Dedifferentiated amniotic fluid mesenchymal stem cell (primary cell): Measurements from ENCODE around the gene ZNF841.
"Not testable (repeated sequence)": the region's sequence is repeated elsewhere in the genome, so short reads cannot be mapped to it uniquely, and the experiment has no call there.

ENCODE experiments used
- DNase-seq: peaks from one replicate; pipeline ENCODE4 v3.0.0-alpha.2; 2016; ENCODE audit errors: extremely low spot score

Gene ZNF841

DNA sequence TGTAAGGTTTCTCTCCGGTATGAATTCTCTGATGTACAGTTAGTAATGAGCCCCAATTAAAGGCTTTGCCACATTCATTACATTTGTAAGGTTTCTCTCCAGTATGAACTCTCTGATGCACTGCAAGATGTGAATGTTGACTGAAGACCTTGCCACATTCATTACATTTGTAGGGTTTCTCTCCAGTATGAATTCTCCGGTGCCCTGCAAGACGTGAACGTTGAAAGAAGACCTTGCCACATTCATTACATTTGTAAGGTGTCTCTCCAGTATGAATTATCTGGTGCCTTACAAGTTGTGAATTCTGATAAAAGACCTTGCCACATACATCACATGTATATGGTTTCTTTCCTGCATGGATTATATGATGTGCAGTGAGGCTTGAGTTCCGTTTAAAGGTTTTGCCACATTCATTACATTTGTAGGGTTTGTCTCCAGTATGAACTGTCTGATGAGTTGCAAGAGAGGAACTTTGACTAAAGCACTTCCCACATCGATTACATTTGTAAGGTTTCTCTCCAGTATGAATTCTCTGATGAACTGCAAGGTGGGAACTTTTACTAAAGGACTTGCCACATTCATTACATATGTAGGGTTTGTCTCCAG, 29.2 kb downstream of the ZNF841 start:
- DNase-seq = no peak

DNA sequence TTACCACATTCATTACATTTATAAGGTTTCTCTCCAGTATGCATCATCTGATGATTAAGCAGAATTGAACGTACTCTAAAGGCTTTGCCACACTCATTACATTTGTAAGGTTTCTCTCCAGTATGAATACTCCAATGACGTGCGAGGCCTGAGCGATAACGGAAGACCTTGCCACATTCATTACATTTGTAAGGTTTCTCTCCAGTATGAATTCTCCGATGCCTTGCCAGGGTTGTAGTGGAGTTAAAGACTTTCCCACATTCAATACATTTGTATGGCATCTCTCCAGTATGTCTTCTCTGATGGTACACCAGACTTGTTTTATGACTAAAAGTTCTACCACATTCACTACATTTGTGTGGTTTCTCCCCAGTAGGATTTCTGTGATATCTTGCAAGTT, 30.2 kb downstream of the ZNF841 start:
- no peak for DNase-seq

DNA sequence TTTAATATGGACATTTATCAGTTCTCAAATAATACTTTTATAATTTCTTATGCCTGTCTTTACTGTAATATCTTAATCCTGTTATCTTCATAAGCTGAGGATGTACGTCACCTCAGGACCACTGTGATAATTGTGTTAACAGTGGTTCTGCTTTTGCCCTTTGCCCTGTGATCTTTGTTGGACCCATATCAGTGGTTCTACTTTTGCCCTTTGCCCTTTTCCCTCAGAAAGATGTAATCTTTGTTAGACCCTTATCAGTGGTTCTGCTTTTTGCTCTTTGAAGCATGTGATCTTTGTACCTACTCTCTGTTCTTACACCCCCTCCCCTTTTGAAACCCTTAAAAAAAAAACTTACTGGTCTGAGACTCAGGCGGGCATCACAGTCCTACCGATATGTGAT, 39.1 kb downstream of the ZNF841 start:
- not testable (repeated sequence) for DNase-seq

DNA sequence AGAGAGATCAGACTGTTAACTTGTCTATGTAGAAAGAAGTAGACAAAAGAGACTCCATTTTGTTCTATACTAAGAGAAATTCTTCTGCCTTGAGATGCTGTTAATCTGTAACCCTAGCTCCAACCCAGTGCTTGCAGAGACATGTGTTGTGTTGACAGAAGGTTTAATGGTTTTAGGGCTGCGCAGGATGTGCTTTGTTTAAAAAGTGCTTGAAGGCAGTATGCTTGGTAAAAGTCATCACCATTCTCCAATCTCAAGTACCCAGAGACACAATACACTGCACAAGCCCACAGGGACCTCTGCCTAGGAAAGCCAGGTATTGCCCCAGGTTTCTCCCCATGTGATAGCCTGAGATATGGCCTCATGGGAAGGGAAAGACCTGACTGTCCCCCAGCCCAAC, 43.8 kb downstream of the ZNF841 start:
- not testable (repeated sequence) for DNase-seq

DNA sequence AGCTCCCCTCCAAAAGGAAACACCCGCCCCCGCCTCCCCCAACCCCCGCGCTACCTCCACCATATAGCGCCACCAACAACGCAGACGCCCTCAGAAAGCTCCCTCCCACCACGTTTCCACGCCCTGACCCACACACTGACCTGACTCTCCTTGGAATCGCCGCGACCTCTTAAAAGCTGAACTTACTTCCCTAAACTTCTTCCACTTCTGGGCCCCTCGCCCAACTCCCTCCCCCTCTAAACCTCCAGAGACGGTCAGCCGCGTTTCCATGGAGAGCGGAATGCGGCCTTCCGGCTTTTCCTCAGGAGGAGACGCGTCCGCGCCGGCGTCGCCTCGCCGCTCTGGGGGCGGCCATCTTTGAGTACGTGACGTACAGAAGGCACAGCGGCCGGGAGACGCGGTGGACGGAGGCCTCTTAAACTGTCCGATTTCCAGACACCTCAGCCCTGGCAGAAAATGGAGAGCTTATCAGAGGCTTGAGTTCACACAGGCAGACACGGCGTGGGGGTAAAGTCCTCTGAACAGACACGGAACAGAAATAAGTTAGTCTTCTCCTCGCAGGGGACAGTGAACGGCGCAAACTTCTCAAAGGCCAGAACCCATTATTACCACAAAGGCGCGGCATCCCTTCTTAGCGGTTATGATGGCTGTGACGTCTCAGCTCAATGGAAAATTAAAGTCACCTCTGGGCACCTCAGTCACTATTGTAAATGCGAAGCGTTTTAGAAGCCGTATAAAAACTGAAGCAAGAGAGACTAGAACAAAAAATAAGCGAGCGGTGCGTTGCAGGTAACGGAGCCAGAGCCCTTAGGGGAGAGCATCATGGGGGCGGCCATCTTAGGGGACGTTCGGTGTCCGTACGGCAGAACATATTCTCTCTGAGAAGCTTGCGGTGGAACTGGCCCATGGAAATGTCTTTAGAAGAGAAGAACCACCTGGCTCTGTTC, 46.7 kb downstream of the ZNF841 start, which contains the start of gene ZNF432:
Gene ZNF432, minus strand, starts transcription at position 284 of the 947 bp plus-strand sequence. CDS start 1,970 bp downstream, outside the sequence.
- DNase-seq = peak; percentile 85

DNA sequence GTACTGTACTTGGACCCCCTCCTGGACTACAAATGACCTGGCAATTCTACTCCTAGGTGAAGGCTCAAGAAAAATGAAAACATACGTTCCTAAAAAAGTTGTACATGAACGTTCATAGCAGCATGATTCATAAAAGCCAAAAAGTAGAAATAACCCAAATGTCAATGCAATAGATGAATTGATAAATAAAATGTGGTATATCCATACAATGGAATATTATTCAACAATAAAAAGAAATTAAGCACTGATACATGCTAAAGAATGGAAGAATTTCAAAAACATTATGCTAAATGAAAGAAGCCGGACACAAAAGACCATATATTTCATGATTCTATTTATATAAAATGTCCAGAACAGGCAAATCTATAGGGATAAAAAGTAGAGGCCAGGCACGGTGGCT, 56.4 kb downstream of the ZNF841 start:
- no peak for DNase-seq

DNA sequence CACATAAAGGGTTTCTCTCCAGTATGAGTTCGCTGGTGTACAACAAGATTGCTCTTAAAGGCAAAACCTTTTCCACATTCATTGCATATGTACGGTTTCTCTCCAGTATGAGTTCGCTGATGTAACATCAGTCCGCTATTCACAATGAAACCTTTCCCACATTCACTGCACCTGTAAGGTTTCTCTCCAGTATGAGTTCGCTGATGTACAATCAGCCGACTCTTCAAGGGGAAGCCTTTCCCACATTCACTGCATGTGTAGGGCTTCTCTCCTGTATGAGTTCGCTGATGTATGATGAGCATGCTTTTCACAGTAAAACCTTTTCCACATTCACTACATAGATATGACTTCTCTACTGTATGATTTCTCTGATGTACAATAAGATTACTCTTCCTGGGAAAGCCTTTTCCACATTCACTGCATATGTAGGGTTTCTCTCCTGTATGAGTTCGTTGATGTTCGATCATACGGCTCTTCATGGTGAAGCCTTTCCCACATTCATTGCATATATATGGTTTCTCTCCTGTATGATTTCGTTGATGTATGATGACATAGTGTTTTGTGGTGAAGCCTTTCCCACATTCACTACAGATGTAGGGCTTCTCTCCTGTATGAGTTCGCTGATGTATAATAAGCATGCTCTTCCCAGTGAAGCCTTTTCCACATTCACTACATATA, 61.4 kb downstream of the ZNF841 start:
- DNase-seq = no peak

DNA sequence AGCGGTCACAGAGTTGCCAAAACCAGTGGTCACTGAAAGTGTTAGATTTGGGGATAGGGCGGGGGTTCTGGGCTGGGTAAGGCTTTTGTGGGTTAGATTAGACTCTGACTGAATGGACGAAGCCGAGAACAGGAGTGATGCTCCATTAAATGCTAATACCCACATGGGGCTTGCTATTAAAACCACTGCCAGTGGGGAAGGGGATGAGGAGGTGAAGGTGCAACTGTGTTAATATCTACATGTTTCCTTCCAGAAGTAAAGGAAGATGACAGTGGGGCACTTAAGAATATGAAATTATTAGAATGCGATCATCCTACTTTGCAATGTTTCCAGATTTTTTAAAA, 66.8 kb downstream of the ZNF841 start:
- no peak for DNase-seq

DNA sequence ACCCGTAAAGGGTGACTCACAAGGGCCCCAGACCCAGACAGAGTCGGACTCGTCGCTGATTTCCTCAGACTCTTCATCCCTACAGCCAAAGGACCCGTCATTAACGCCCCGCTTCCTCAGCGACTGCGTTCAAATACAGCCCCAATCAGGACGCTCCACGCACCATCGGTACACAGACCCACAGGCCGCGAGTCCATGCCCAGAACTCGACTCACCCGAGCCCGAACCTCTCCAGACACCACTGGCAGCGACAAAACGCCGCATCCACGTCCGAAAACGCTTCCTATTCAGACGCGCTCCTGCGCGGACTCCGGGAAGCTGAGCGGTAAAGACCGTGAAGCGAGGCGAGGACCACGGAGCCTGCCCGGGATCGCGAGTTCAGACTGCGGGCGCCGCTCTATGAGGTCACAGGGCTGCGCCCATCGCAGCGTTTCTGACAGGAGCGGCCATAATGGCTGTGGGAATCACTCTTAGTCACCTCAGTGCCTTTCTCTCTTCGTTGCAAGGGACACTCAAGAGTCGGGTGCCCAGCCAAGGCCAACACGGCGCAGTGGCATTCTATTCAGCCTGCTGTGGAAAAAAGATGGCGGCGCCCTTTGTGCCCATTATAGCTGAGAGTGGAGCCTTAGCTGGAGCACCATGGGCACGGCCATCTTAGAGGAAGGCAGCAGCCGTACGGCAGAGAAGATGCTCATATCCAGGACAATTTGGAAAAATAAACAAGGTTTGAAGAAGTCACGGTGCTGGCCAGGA, 67.4 kb downstream of the ZNF841 start, which contains the start of gene ZNF614:
Gene ZNF614, minus strand, starts transcription at position 353 of the 753 bp plus-strand sequence. CDS start 2,634 bp downstream, outside the sequence.
- DNase-seq = peak; percentile 86

DNA sequence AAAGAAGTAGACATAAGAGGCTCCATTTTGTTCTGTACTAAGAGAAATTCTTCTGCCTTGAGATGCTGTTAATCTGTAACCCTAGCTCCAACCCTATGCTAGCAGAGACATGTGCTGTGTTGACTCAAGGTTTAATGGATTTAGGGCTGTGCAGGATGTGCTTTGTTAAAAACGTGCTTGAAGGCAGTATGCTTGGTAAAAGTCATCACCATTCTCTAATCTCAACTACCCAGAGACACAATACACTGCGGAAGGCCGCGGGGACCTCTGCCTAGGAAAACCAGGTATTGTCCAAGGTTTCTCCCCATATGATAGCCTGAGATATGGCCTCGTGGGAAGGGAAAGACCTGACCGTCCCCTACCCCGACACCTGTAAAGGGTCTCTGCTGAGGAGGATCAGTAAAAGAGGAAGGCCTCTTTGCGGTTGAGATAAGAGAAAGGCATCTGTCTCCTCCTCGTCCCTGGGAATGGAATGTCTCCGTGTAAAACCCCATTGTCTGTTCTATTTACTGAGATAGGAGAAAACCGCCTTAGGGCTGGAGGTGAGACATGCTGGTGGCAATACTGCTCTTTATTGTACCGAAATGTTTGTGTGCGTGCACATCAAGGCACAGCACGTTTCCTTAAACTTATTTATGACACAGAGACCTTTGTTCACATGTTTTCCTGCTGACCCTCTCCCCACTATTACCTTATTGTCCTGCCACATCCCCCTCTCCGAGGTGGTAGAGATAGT, 69.1 kb downstream of the ZNF841 start:
- not testable (repeated sequence) for DNase-seq

DNA sequence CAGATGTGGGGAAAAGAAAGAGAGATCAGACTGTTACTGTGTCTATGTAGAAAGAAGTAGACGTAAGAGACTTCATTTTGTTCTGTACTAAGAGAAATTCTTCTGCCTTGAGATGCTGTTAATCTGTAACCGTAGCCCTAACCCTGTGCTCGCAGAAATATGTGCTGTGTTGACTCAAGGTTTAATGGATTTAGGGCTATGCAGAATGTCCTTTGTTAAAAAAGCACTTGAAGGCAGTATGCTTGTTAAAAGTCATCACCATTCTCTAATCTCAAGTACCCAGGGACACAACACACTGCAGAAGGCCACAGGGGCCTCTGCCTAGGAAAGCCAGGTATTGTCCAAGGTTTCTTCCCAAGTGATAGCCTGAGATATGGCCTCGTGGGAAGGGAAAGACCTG, 71.1 kb downstream of the ZNF841 start:
- not testable (repeated sequence) for DNase-seq

DNA sequence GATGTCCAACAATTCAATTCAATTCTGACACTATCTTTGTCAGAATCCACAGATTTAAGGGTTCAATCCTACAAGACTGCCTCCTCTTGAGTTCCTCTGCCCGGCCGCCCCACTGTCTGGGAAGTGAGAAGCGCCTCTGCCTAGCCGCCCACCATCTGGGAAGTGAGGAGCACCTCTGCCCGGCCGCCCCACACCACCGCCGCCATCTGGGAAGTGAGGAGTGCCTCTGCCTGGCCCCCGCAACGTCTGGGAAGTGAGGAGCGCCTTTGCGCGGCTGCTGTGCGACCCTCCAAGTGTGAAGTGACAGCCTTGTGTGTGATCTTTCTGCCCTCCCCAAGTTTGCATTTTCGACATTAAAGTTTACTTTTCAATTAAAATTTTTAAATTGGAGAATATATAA, 73.4 kb downstream of the ZNF841 start:
- DNase-seq = no peak

DNA sequence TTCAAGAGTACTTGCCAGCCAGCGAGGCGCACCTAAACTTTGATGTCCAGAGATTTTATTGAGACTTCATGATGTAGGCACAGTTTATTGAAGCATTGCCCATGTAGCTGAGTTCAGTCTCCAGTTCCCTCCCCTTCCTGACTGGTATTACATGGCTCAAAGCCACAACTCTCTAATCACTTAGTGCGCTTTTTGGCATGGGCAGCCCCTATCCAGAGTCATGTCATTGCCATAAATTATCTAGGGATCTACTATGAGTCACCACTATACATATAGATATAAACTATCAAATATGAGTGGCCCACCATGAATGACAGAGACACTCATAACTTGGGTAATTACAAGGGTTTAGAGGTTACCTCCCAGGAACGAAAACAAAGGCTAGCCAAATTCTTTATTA, 75.1 kb downstream of the ZNF841 start:
- DNase-seq = no peak
